Measurements from ENCODE around the gene ANKS1B.

DNA sequence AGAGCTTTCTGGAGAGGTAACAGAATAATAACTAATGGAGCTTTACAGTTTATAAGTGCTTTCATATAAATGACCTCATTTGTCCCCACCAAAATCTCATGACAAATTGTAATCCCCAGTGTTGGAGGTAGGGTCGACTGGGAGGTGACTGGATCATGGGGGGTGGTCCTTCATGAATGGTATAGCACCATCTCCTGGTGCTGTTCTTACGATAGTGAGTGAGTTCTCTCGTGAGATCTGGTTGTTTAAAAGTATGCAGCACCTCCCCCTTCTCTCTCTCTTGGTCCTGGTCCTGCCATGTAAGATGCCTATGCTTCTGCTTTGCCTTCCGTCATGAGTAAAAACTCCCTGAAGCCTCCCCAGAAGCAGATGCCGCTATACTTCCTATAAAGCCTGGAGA lies 760.5 kb downstream of the ANKS1B start:
- no peak for TF ChIP-seq EZH2 (IDR thresholded peaks at IDR 0.05; ENCODE audit: borderline replicate concordance, low read length)
- TF ChIP-seq, protein P1, sequence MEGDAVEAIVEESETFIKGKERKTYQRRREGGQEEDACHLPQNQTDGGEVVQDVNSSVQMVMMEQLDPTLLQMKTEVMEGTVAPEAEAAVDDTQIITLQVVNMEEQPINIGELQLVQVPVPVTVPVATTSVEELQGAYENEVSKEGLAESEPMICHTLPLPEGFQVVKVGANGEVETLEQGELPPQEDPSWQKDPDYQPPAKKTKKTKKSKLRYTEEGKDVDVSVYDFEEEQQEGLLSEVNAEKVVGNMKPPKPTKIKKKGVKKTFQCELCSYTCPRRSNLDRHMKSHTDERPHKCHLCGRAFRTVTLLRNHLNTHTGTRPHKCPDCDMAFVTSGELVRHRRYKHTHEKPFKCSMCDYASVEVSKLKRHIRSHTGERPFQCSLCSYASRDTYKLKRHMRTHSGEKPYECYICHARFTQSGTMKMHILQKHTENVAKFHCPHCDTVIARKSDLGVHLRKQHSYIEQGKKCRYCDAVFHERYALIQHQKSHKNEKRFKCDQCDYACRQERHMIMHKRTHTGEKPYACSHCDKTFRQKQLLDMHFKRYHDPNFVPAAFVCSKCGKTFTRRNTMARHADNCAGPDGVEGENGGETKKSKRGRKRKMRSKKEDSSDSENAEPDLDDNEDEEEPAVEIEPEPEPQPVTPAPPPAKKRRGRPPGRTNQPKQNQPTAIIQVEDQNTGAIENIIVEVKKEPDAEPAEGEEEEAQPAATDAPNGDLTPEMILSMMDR (IDR thresholded peaks at IDR 0.05; ENCODE audit: low read length), result no peak

All from OCI-LY1 (cell line).